ENCODE results near the gene CCDC198.

The CCDC198 gene

GRCh38 chr14:57502586-57503254 is 9.1 kb upstream of the CCDC198 start:
- no peaks in the 10 kb centered on the region for H3K4me1 ChIP-seq (ENCODE audit: control extremely low read depth in 1 of 4, control insufficient read depth in 4 of 4, insufficient read depth in 4 of 4, low read length in 3 of 4)
- CTCF ChIA-PET: no interaction called here
- H3K36me3 ChIP-seq (ENCODE audit: control insufficient read depth in 4 of 4, insufficient read depth in 4 of 4, low read length in 3 of 4): no peaks in the 10 kb centered on the region

GRCh38 chr14:57501039-57501557 is 7.4 kb upstream of the CCDC198 start:
- peaks cover 0 to 1% (median 0%) of the 10 kb centered on the region in 5 experiments for H3K27me3 ChIP-seq (replicated peaks in 2 of 5; ENCODE audit: control insufficient read depth in 4 of 5, insufficient read depth in 5 of 5, low read length in 4 of 5)
- H3K9me3 ChIP-seq (ENCODE audit: control extremely low read depth in 1 of 5, control insufficient read depth in 4 of 5, insufficient read depth in 2 of 5, low read depth in 1 of 5, low read length in 4 of 5): no peaks in the 10 kb centered on the region
- CTCF ChIA-PET: no interaction called here
- POLR2A ChIA-PET: no interaction called here
- no peaks in the 10 kb centered on the region for H3K36me3 ChIP-seq (ENCODE audit: control insufficient read depth in 4 of 4, insufficient read depth in 4 of 4, low read length in 3 of 4)
- DNase-seq: no peak
- no peak overlapping the region for H3K4me3 ChIP-seq (ENCODE audit: control insufficient read depth in 1 of 7, extremely low read depth in 1 of 7, insufficient read depth in 4 of 7, low read depth in 2 of 7, low read length in 6 of 7)
- no peak overlapping the region for H3K27ac ChIP-seq (ENCODE audit: insufficient read depth in 1 of 2, low read depth in 1 of 2, low read length in 2 of 2, poor library complexity in 1 of 2, severe bottlenecking in 2 of 2)
- no peaks in the 10 kb centered on the region for H3K4me1 ChIP-seq (ENCODE audit: control extremely low read depth in 1 of 4, control insufficient read depth in 4 of 4, insufficient read depth in 4 of 4, low read length in 3 of 4)
- WGBS (ENCODE audit: insufficient coverage): 76% methylated on average over 2 of the region's 2 CpGs

More at GRCh38 chr14:57502586-57503254, 9.1 kb upstream of the CCDC198 start:
- H3K9me3 ChIP-seq (ENCODE audit: control extremely low read depth in 1 of 5, control insufficient read depth in 4 of 5, insufficient read depth in 2 of 5, low read depth in 1 of 5, low read length in 4 of 5): no peaks in the 10 kb centered on the region
- H3K27ac ChIP-seq (ENCODE audit: insufficient read depth in 1 of 2, low read depth in 1 of 2, low read length in 2 of 2, poor library complexity in 1 of 2, severe bottlenecking in 2 of 2): no peak overlapping the region
- 95% methylated on average over 7 of the region's 8 CpGs for WGBS (ENCODE audit: insufficient coverage)
- no peak for DNase-seq
- peaks cover 0 to 2% (median 0%) of the 10 kb centered on the region in 5 experiments for H3K27me3 ChIP-seq (replicated peaks in 2 of 5; ENCODE audit: control insufficient read depth in 4 of 5, insufficient read depth in 5 of 5, low read length in 4 of 5)
- POLR2A ChIA-PET: no interaction called here
- no peak overlapping the region for H3K4me3 ChIP-seq (ENCODE audit: control insufficient read depth in 1 of 7, extremely low read depth in 1 of 7, insufficient read depth in 4 of 7, low read depth in 2 of 7, low read length in 6 of 7)

- ChIA-PET CTCF (no interaction called here), POLR2A (no interaction called here)
- Histone ChIP-seq H3K4me1 (ENCODE audit: control extremely low read depth in 1 of 4, control insufficient read depth in 4 of 4, insufficient read depth in 4 of 4, low read length in 3 of 4) (no peaks in the 10 kb centered on the region), H3K9me3 (ENCODE audit: control extremely low read depth in 1 of 5, control insufficient read depth in 4 of 5, insufficient read depth in 2 of 5, low read depth in 1 of 5, low read length in 4 of 5) (peaks cover 0 to 1% (median 0%) of the 10 kb centered on the region in 5 experiments), H3K27ac (ENCODE audit: insufficient read depth in 1 of 2, low read depth in 1 of 2, low read length in 2 of 2, poor library complexity in 1 of 2, severe bottlenecking in 2 of 2) (no peak overlapping the region), H3K4me3 (ENCODE audit: control insufficient read depth in 1 of 7, extremely low read depth in 1 of 7, insufficient read depth in 4 of 7, low read depth in 2 of 7, low read length in 6 of 7) (no peak overlapping the region), H3K36me3 (ENCODE audit: control insufficient read depth in 4 of 4, insufficient read depth in 4 of 4, low read length in 3 of 4) (no peaks in the 10 kb centered on the region), H3K27me3 (replicated peaks in 2 of 5; ENCODE audit: control insufficient read depth in 4 of 5, insufficient read depth in 5 of 5, low read length in 4 of 5) (peaks cover 0 to 1% (median 0%) of the 10 kb centered on the region in 5 experiments)
- DNase-seq: no peak
Observed at GRCh38 chr14:57498659-57499058, 5.0 kb upstream of the CCDC198 start.

- H3K36me3 ChIP-seq (ENCODE audit: control insufficient read depth in 4 of 4, insufficient read depth in 4 of 4, low read length in 3 of 4): no peaks in the 10 kb centered on the region
Observed at GRCh38 chr14:57498035-57498434, 4.4 kb upstream of the CCDC198 start.

DNA sequence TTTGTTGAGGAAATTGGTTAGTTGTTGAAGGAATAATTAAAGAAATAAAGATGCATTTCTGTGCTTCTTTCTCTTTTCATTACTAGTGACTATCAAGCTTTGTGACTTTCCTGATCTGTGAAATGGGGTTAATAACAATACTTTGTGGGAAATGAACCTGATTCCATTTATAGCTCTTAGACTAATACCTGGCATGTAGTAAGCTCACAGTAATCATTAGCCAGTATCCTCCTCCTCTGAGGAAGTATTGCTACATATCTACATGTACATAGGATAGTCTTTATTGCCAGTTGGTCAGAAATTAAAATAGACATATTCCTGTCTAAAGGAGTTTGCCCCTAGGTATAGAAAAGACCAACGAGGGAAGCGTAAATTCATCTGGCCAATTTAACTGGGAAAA is 1.8 kb upstream of the CCDC198 start:
- Histone ChIP-seq H3K27me3 (replicated peaks in 2 of 5; ENCODE audit: control insufficient read depth in 4 of 5, insufficient read depth in 5 of 5, low read length in 4 of 5) (peaks cover 0 to 2% (median 0%) of the 10 kb centered on the region in 5 experiments), H3K4me3 (ENCODE audit: control insufficient read depth in 1 of 7, extremely low read depth in 1 of 7, insufficient read depth in 4 of 7, low read depth in 2 of 7, low read length in 6 of 7) (no peak overlapping the region), H3K36me3 (ENCODE audit: control insufficient read depth in 4 of 4, insufficient read depth in 4 of 4, low read length in 3 of 4) (no peaks in the 10 kb centered on the region), H3K9me3 (ENCODE audit: control extremely low read depth in 1 of 5, control insufficient read depth in 4 of 5, insufficient read depth in 2 of 5, low read depth in 1 of 5, low read length in 4 of 5) (peaks cover 0 to 1% (median 0%) of the 10 kb centered on the region in 5 experiments), H3K27ac (ENCODE audit: insufficient read depth in 1 of 2, low read depth in 1 of 2, low read length in 2 of 2, poor library complexity in 1 of 2, severe bottlenecking in 2 of 2) (no peak overlapping the region), H3K4me1 (ENCODE audit: control extremely low read depth in 1 of 4, control insufficient read depth in 4 of 4, insufficient read depth in 4 of 4, low read length in 3 of 4) (no peaks in the 10 kb centered on the region)
- WGBS (ENCODE audit: insufficient coverage): no CpG with 5 or more reads among the region's 2 CpGs
- CTCF ChIA-PET: no interaction called here
- POLR2A ChIA-PET: interaction anchor here (0.6 kb wide), 1 partner anchor 11 kb away, joined by 3 read pairs; no protein-coding TSS in a partner anchor
- DNase-seq: no peak

More at GRCh38 chr14:57498035-57498434, 4.4 kb upstream of the CCDC198 start:
- peaks cover 0 to 1% (median 0%) of the 10 kb centered on the region in 5 experiments for H3K27me3 ChIP-seq (replicated peaks in 2 of 5; ENCODE audit: control insufficient read depth in 4 of 5, insufficient read depth in 5 of 5, low read length in 4 of 5)
- ChIA-PET POLR2A (no interaction called here), CTCF (no interaction called here)
- no peak for DNase-seq
- no peak overlapping the region for H3K27ac ChIP-seq (ENCODE audit: insufficient read depth in 1 of 2, low read depth in 1 of 2, low read length in 2 of 2, poor library complexity in 1 of 2, severe bottlenecking in 2 of 2)
- peaks cover 0 to 1% (median 0%) of the 10 kb centered on the region in 5 experiments for H3K9me3 ChIP-seq (ENCODE audit: control extremely low read depth in 1 of 5, control insufficient read depth in 4 of 5, insufficient read depth in 2 of 5, low read depth in 1 of 5, low read length in 4 of 5)
- H3K4me1 ChIP-seq (ENCODE audit: control extremely low read depth in 1 of 4, control insufficient read depth in 4 of 4, insufficient read depth in 4 of 4, low read length in 3 of 4): no peaks in the 10 kb centered on the region
- H3K4me3 ChIP-seq (ENCODE audit: control insufficient read depth in 1 of 7, extremely low read depth in 1 of 7, insufficient read depth in 4 of 7, low read depth in 2 of 7, low read length in 6 of 7): no peak overlapping the region
- 100% methylated on average over 3 of the region's 4 CpGs for WGBS (ENCODE audit: insufficient coverage)

DNA sequence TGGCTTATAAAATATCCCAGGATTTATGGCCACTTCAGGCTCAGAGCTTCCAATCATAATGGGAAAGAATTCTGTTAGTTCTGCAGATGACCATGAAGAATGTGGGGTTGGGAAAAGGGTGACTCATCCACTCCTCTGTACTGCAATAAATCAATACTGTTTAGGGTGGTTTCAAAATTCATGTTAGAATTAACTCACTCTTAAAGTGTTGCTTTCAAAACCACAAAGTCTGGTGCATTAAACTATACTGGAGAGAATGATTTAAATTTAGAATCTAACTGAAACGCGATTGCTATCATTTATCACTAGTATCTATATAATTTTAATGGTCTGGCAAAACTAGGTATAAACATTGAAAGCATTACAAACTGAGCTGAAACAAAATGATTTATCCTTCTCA is 798 bp downstream of the CCDC198 start:
- Histone ChIP-seq H3K27ac (ENCODE audit: insufficient read depth in 1 of 2, low read depth in 1 of 2, low read length in 2 of 2, poor library complexity in 1 of 2, severe bottlenecking in 2 of 2) (no peak overlapping the region), H3K9me3 (ENCODE audit: control extremely low read depth in 1 of 5, control insufficient read depth in 4 of 5, insufficient read depth in 2 of 5, low read depth in 1 of 5, low read length in 4 of 5) (peaks cover 0 to 1% (median 0%) of the 10 kb centered on the region in 5 experiments), H3K36me3 (ENCODE audit: control insufficient read depth in 4 of 4, insufficient read depth in 4 of 4, low read length in 3 of 4) (no peaks in the 10 kb centered on the region), H3K4me3 (ENCODE audit: control insufficient read depth in 1 of 7, extremely low read depth in 1 of 7, insufficient read depth in 4 of 7, low read depth in 2 of 7, low read length in 6 of 7) (no peak overlapping the region), H3K27me3 (replicated peaks in 2 of 5; ENCODE audit: control insufficient read depth in 4 of 5, insufficient read depth in 5 of 5, low read length in 4 of 5) (peaks cover 0 to 3% (median 0%) of the 10 kb centered on the region in 5 experiments), H3K4me1 (ENCODE audit: control extremely low read depth in 1 of 4, control insufficient read depth in 4 of 4, insufficient read depth in 4 of 4, low read length in 3 of 4) (no peaks in the 10 kb centered on the region)
- DNase-seq: peak in 1 of 3 donors; percentile 1
- ChIA-PET CTCF (no interaction called here), POLR2A (no interaction called here)
- WGBS (ENCODE audit: insufficient coverage): no CpG with 5 or more reads among the region's 2 CpGs

GRCh38 chr14:57491640-57492039 is 2.0 kb downstream of the CCDC198 start:
- Histone ChIP-seq H3K4me1 (ENCODE audit: control extremely low read depth in 1 of 4, control insufficient read depth in 4 of 4, insufficient read depth in 4 of 4, low read length in 3 of 4) (no peaks in the 10 kb centered on the region), H3K27me3 (replicated peaks in 2 of 5; ENCODE audit: control insufficient read depth in 4 of 5, insufficient read depth in 5 of 5, low read length in 4 of 5) (peaks cover 0 to 3% (median 0%) of the 10 kb centered on the region in 5 experiments), H3K27ac (ENCODE audit: insufficient read depth in 1 of 2, low read depth in 1 of 2, low read length in 2 of 2, poor library complexity in 1 of 2, severe bottlenecking in 2 of 2) (no peak overlapping the region), H3K9me3 (ENCODE audit: control extremely low read depth in 1 of 5, control insufficient read depth in 4 of 5, insufficient read depth in 2 of 5, low read depth in 1 of 5, low read length in 4 of 5) (peaks cover 0 to 1% (median 0%) of the 10 kb centered on the region in 5 experiments), H3K36me3 (ENCODE audit: control insufficient read depth in 4 of 4, insufficient read depth in 4 of 4, low read length in 3 of 4) (no peaks in the 10 kb centered on the region), H3K4me3 (ENCODE audit: control insufficient read depth in 1 of 7, extremely low read depth in 1 of 7, insufficient read depth in 4 of 7, low read depth in 2 of 7, low read length in 6 of 7) (no peak overlapping the region)
- DNase-seq: no peak
- ChIA-PET CTCF (no interaction called here), POLR2A (no interaction called here)
- WGBS (ENCODE audit: insufficient coverage): 100% methylated on average over 1 of the region's 1 CpG
